HG03469 (cell line): ENCODE results near the gene MOGAT3.
"Not testable (repeated sequence)": the region's sequence is repeated elsewhere in the genome, so short reads cannot be mapped to it uniquely, and the experiment has no call there.

Experiments used
- ATAC-seq: cut with Tn5 transposase; IDR thresholded peaks from one replicate; pipeline ENCODE4 v1.9.1; 2021; ENCODE audit warnings: mild to moderate bottlenecking, moderate library complexity, moderate number of reproducible peaks; ENCODE audit not compliant: unreplicated experiment

MOGAT3 gene

GRCh38 chr7:101205901-101206664, 5.2 kb upstream of the MOGAT3 start:
- ATAC-seq = no peak

GRCh38 chr7:101203740-101204738, 3.2 kb upstream of the MOGAT3 start:
- not testable (repeated sequence) for ATAC-seq

- ATAC-seq = no peak
Measured at GRCh38 chr7:101202603-101202918, 1.7 kb upstream of the MOGAT3 start.

- no peak for ATAC-seq
Measured at GRCh38 chr7:101201695-101202602, 1.1 kb upstream of the MOGAT3 start.

GRCh38 chr7:101200504-101200861, 353 bp downstream of the MOGAT3 start:
- ATAC-seq = no peak

- ATAC-seq = not testable (repeated sequence)
Measured at GRCh38 chr7:101199522-101199921, 1.3 kb downstream of the MOGAT3 start.

GRCh38 chr7:101198476-101198875, 2.4 kb downstream of the MOGAT3 start:
- ATAC-seq = no peak

GRCh38 chr7:101197991-101198390, 2.8 kb downstream of the MOGAT3 start:
- ATAC-seq = no peak

GRCh38 chr7:101195884-101196283, 5.0 kb downstream of the MOGAT3 start:
- no peak for ATAC-seq

- no peak for ATAC-seq
Measured at GRCh38 chr7:101189109-101189508, 11.7 kb downstream of the MOGAT3 start.

GRCh38 chr7:101186844-101187428, 13.9 kb downstream of the MOGAT3 start:
- ATAC-seq = no peak

GRCh38 chr7:101186194-101186593, 14.6 kb downstream of the MOGAT3 start:
- ATAC-seq = no peak

GRCh38 chr7:101185258-101185839, 15.5 kb downstream of the MOGAT3 start:
- ATAC-seq = no peak

- no peak for ATAC-seq
Measured at GRCh38 chr7:101180130-101180755, 20.6 kb downstream of the MOGAT3 start, which contains the start of gene NAT16. Gene NAT16 (minus strand): TSS chr7:101180293. CDS start chr7:101174807, 5,486 bp downstream.

- no peak for ATAC-seq
Measured at GRCh38 chr7:101179713-101180112, 21.1 kb downstream of the MOGAT3 start.

- no peak for ATAC-seq
Measured at GRCh38 chr7:101179117-101179516, 21.7 kb downstream of the MOGAT3 start.

- no peak for ATAC-seq
Measured at GRCh38 chr7:101177644-101178043, 23.2 kb downstream of the MOGAT3 start.

- no peak for ATAC-seq
Measured at GRCh38 chr7:101175664-101176063, 25.2 kb downstream of the MOGAT3 start.

- ATAC-seq = no peak
Measured at GRCh38 chr7:101174322-101174854, 26.4 kb downstream of the MOGAT3 start.
